Suprapubic skin (tissue), 4 donors: ENCODE measurements around the gene UFL1. TPM values are rescaled to one million over a fixed set of nuclear protein-coding genes. Genes with fewer than 3 reads are reported as not detected.
"Not testable (repeated sequence)": the region's sequence is repeated elsewhere in the genome, so short reads cannot be mapped to it uniquely, and the experiment has no call there.

ENCODE experiments used
- DNase-seq, 2 donors: peaks; one replicate each; pipeline ENCODE4 v3.0.0-alpha.2; 2019; ENCODE audit warnings: low spot score in 2 of 2
- H3K27ac ChIP-seq: fragments of 200-600 bp; sonication (generic); one replicate; pipeline ENCODE4 v1.5.1; 2019
- H3K27me3 ChIP-seq: fragments of 200-600 bp; sonication (generic); one replicate; pipeline ENCODE4 v1.5.1; 2019
- H3K36me3 ChIP-seq: fragments of 200-600 bp; sonication (generic); one replicate; pipeline ENCODE4 v1.5.1; 2019
- H3K4me1 ChIP-seq: fragments of 200-600 bp; sonication (generic); one replicate; pipeline ENCODE4 v1.5.1; 2019
- H3K4me3 ChIP-seq: fragments of 200-600 bp; sonication (generic); one replicate; pipeline ENCODE4 v1.5.1; 2019; ENCODE audit warnings: mild to moderate bottlenecking
- H3K9me3 ChIP-seq: fragments of 200-600 bp; sonication (generic); one replicate; pipeline ENCODE4 v1.5.1; 2019
- CTCF ChIP-seq, 2 donors: fragments of 200-600 bp in 1 of 2; fragments of 450-650 bp in 1 of 2; sonication (generic) in 1 of 2; IDR thresholded peaks; one replicate each; pipeline ENCODE4 v1.5.1; 2016 to 2019; ENCODE audit warnings: antibody characterized with exemption in 2 of 2, mild to moderate bottlenecking in 1 of 2, moderate library complexity in 1 of 2
- EP300 ChIP-seq: sonication (generic); formaldehyde crosslinking; IDR thresholded peaks from one replicate; pipeline ENCODE4 v1.6.1; 2017; ENCODE audit warnings: antibody characterized with exemption
- POLR2A ChIP-seq, 2 donors: fragments of 450-650 bp; IDR thresholded peaks; one replicate each; pipeline ENCODE4 v1.6.1; 2017; ENCODE audit warnings: antibody characterized with exemption in 2 of 2, mild to moderate bottlenecking in 2 of 2, moderate library complexity in 2 of 2
- POLR2AphosphoS5 ChIP-seq, 3 donors: sonication (generic); formaldehyde crosslinking; IDR thresholded peaks; one replicate each; pipeline ENCODE4 v1.6.1; 2017; ENCODE audit warnings: antibody characterized with exemption in 3 of 3
- WGBS: methylation state at CpG from one replicate; pipeline ENCODE4 v1.1.5; 2018; 5-methylcytosine and 5-hydroxymethylcytosine counted together
- total RNA-seq, 4 donors: library from RNA; depleted of rRNA; stranded (reverse); fragments of >200 nt; gene quantifications; one replicate each; pipeline ENCODE4 v1.1.0, GENCODE V29; 2016

Gene UFL1
- total RNA-seq, 4 donors from 2014 or later = 19.4 to 34.4 (median 22.3) TPM

- Histone ChIP-seq H3K4me3 (no peak overlapping the region), H3K36me3 (peaks cover 75% of the 10 kb centered on the region), H3K9me3 (no peaks in the 10 kb centered on the region), H3K27ac (no peak overlapping the region), H3K27me3 (no peaks in the 10 kb centered on the region), H3K4me1 (no peaks in the 10 kb centered on the region)
- DNase-seq = no peak
- no peak for TF ChIP-seq POLR2AphosphoS5 (IDR thresholded peaks at IDR 0.05)
- TF ChIP-seq EP300 = no peak
- TF ChIP-seq POLR2A (IDR thresholded peaks at IDR 0.05) = no peak
- TF ChIP-seq CTCF (IDR thresholded peaks at IDR 0.05) = no peak
- 96% methylated on average over 3 of the region's 3 CpGs for WGBS
These were observed 24.3 kb downstream of the UFL1 start for GRCh38 chr6:96545882-96546281.

- H3K27me3 ChIP-seq = no peaks in the 10 kb centered on the region
- H3K9me3 ChIP-seq = no peaks in the 10 kb centered on the region
- TF ChIP-seq POLR2AphosphoS5 (IDR thresholded peaks at IDR 0.05) (no peak), EP300 (no peak), CTCF (IDR thresholded peaks at IDR 0.05) (no peak), POLR2A (IDR thresholded peaks at IDR 0.05) (no peak)
- no peak for DNase-seq
- peaks cover 87% of the 10 kb centered on the region for H3K36me3 ChIP-seq
- no peaks in the 10 kb centered on the region for H3K4me1 ChIP-seq
- no peak overlapping the region for H3K27ac ChIP-seq
- WGBS = 93% methylated on average over 4 of the region's 4 CpGs
- H3K4me3 ChIP-seq = no peak overlapping the region
These were observed 26.0 kb downstream of the UFL1 start for GRCh38 chr6:96547654-96548053.

- Histone ChIP-seq H3K4me3 (no peak overlapping the region), H3K36me3 (peaks cover 65% of the 10 kb centered on the region), H3K27ac (no peak overlapping the region), H3K4me1 (no peaks in the 10 kb centered on the region), H3K27me3 (no peaks in the 10 kb centered on the region), H3K9me3 (no peaks in the 10 kb centered on the region)
- no peak for DNase-seq
- TF ChIP-seq EP300 (no peak), POLR2AphosphoS5 (IDR thresholded peaks at IDR 0.05) (no peak), CTCF (IDR thresholded peaks at IDR 0.05) (no peak), POLR2A (IDR thresholded peaks at IDR 0.05) (no peak)
- WGBS = 94% methylated on average over 4 of the region's 4 CpGs
These were observed 33.0 kb downstream of the UFL1 start for GRCh38 chr6:96554558-96554957.

GRCh38 chr6:96559740-96560139 is 38.1 kb downstream of the UFL1 start:
- WGBS = 94% methylated on average over 2 of the region's 2 CpGs
- DNase-seq, H3K27ac ChIP-seq, H3K9me3 ChIP-seq, H3K4me3 ChIP-seq, H3K27me3 ChIP-seq, H3K4me1 ChIP-seq: not testable (repeated sequence)
- peaks cover 13% of the 10 kb centered on the region for H3K36me3 ChIP-seq

- peak within 1 kb of the TSS; percentile 15 for H3K4me3 ChIP-seq
- H3K36me3 ChIP-seq = no peaks in the 10 kb centered on the region
- WGBS = 11% methylated on average over 3 of the region's 3 CpGs
- H3K9me3 ChIP-seq = no peaks in the 10 kb centered on the region
- no peaks in the 10 kb centered on the region for H3K4me1 ChIP-seq
- H3K27me3 ChIP-seq = no peaks in the 10 kb centered on the region
- no peak for DNase-seq
- no peak within 1 kb of the TSS for H3K27ac ChIP-seq
- TF ChIP-seq POLR2A (IDR thresholded peaks at IDR 0.05) (no peak), POLR2AphosphoS5 (IDR thresholded peaks at IDR 0.05) (no peak), CTCF (IDR thresholded peaks at IDR 0.05) (no peak), EP300 (no peak)
These were observed 41.3 kb downstream of the UFL1 start, which contains the start of gene FHL5 for GRCh38 chr6:96562886-96563285. TSS of gene FHL5 (plus strand) at chr6:96563128. CDS start at chr6:96603614, 40,486 bp downstream.

- Histone ChIP-seq H3K27me3 (no peaks in the 10 kb centered on the region), H3K4me1 (no peaks in the 10 kb centered on the region), H3K27ac (no peak overlapping the region), H3K4me3 (peak overlapping the region; percentile 15), H3K36me3 (no peaks in the 10 kb centered on the region), H3K9me3 (no peaks in the 10 kb centered on the region)
- TF ChIP-seq POLR2A (IDR thresholded peaks at IDR 0.05) = no peak
- no peak for TF ChIP-seq EP300
- no peak for TF ChIP-seq POLR2AphosphoS5 (IDR thresholded peaks at IDR 0.05)
- TF ChIP-seq CTCF (IDR thresholded peaks at IDR 0.05) = no peak
- no peak for DNase-seq
These were observed 42.2 kb downstream of the UFL1 start for GRCh38 chr6:96563853-96564252.
